Measurements from ENCODE around the gene SCPEP1. TPM values are rescaled to one million over a fixed set of nuclear protein-coding genes. Genes with fewer than 3 reads are reported as not detected.

SCPEP1 gene
- total RNA-seq, 1 experiment from 2014 or later, result 29.6 TPM

GRCh38 chr17:56975656-56976055 lies 2.3 kb upstream of the SCPEP1 start:
- Histone ChIP-seq H4K8ac (replicated peaks; ENCODE audit: insufficient read length, low read depth, low read length) (no peak overlapping the region), H3K79me2 (ENCODE audit: insufficient read depth, low read length) (no peaks in the 10 kb centered on the region), H2AFZ (ENCODE audit: low read length) (no peak overlapping the region), H4K5ac (ENCODE audit: insufficient read length, low read depth, low read length) (no peak overlapping the region), H3K23ac (ENCODE audit: insufficient read length, low read depth, low read length) (no peak overlapping the region), H3T11ph (ENCODE audit: low read length) (no peak overlapping the region), H3K56ac (ENCODE audit: insufficient read length, low read depth, low read length) (no peak overlapping the region), H3K9me3 (ENCODE audit: control insufficient read depth, low read depth, low read length) (no peaks in the 10 kb centered on the region), H3K4me1 (ENCODE audit: insufficient read depth, low read length) (no peaks in the 10 kb centered on the region; the same call in 1 of the 2 replicates), H3K4ac (ENCODE audit: low read depth, low read length) (no peak overlapping the region), H3K27ac (ENCODE audit: insufficient read length, low read depth, low read length) (no peak overlapping the region), H4K91ac (ENCODE audit: insufficient read length, low read depth, low read length) (no peak overlapping the region), H3K4me2 (ENCODE audit: insufficient read depth, insufficient read length, low read length) (no peak overlapping the region), H3K14ac (ENCODE audit: insufficient read depth, low read length) (no peak overlapping the region), H2BK15ac (ENCODE audit: low read depth, low read length) (no peak overlapping the region), H3K9ac (ENCODE audit: extremely low read depth, insufficient read length, low read length) (no peak overlapping the region), H3K23me2 (ENCODE audit: insufficient read length, low read depth, low read length, poor library complexity, severe bottlenecking) (peaks cover 15% of the 10 kb centered on the region), H3K79me1 (ENCODE audit: insufficient read depth, low read depth, low read length, poor library complexity, severe bottlenecking) (no peaks in the 10 kb centered on the region), H2AK5ac (ENCODE audit: insufficient read length, low read length) (no peak overlapping the region), H2BK120ac (ENCODE audit: low read depth, low read length, poor library complexity, severe bottlenecking) (no peak overlapping the region), H3K27me3 (ENCODE audit: insufficient read depth, low read length) (no peaks in the 10 kb centered on the region), H3K18ac (ENCODE audit: insufficient read length, low read depth, low read length) (no peak overlapping the region), H2BK5ac (ENCODE audit: insufficient read length, low read length) (no peak overlapping the region), H2BK20ac (ENCODE audit: low read depth, low read length, poor library complexity, severe bottlenecking) (no peak overlapping the region), H4K20me1 (ENCODE audit: control insufficient read depth, insufficient read depth, insufficient read length) (no peaks in the 10 kb centered on the region), H2BK12ac (ENCODE audit: insufficient read length, low read depth, low read length) (no peak overlapping the region)
- WGBS (ENCODE audit: extremely low coverage, insufficient read length, low lambda C conversion rate), result no CpG with 5 or more reads among the region's 2 CpGs
- no peak for TF ChIP-seq CTCF (conservative IDR thresholded peaks at IDR 0.05)
- peaks cover 40 to 44% of the 10 kb centered on the region in 2 experiments for H3K4me1 Mint-ChIP-seq
- H3K27ac Mint-ChIP-seq, result no peak overlapping the region
- H3K4me3 Mint-ChIP-seq, result no peak overlapping the region
- peaks cover 19 to 24% of the 10 kb centered on the region in 2 experiments for H3K9me3 Mint-ChIP-seq
- H3K36me3 Mint-ChIP-seq (ENCODE audit: insufficient read depth in 1 of 3, low read depth in 3 of 3), result peaks cover 3 to 19% (median 5%) of the 10 kb centered on the region in 3 experiments; a peak in 6 of 7 replicates
- H3K27me3 Mint-ChIP-seq (ENCODE audit: low read depth), result 0 out of 2 replicates have a peak, but pooled peaks cover 3% of the 10 kb centered on the region
- DNase-seq, result no peak
